ENCODE data around the gene OSBPL2.

The OSBPL2 gene

GRCh38 chr20:62303340-62304226 lies 65.3 kb downstream of the OSBPL2 start:
- no peak for FAIRE-seq

- no peak for FAIRE-seq
Measured at GRCh38 chr20:62304331-62305148, 66.2 kb downstream of the OSBPL2 start.

GRCh38 chr20:62305149-62305764 lies 66.9 kb downstream of the OSBPL2 start:
- FAIRE-seq = no peak

DNA sequence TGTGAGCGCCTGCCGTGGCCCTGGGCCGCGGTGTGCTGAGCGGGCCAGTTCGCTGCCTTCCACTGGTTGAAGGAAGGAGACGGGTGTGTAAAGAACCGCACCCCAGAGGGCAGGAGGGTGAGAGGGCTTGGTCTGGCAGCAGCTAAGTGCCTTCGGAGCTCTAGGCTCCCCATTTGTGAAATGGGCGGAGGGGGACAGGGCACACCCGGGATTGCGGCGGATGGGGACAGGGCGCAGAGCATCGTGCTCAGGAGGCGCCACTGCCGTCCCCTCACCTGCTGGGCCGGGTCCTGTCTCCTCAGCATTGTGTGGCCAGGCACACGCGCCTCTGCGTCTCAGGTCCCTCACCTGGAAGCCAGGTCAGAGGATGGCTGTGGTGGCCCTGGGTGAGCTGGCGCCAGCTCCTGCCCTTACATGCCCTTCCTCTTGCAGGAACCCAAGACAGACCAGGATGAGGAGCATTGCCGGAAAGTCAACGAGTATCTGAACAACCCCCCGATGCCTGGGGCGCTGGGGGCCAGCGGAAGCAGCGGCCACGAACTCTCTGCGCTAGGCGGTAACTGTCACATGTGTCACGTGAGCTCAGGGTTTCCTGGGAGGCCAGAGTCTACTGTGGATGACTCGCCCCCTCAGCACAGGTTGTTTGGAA lies 67.6 kb downstream of the OSBPL2 start:
- FAIRE-seq = no peak

DNA sequence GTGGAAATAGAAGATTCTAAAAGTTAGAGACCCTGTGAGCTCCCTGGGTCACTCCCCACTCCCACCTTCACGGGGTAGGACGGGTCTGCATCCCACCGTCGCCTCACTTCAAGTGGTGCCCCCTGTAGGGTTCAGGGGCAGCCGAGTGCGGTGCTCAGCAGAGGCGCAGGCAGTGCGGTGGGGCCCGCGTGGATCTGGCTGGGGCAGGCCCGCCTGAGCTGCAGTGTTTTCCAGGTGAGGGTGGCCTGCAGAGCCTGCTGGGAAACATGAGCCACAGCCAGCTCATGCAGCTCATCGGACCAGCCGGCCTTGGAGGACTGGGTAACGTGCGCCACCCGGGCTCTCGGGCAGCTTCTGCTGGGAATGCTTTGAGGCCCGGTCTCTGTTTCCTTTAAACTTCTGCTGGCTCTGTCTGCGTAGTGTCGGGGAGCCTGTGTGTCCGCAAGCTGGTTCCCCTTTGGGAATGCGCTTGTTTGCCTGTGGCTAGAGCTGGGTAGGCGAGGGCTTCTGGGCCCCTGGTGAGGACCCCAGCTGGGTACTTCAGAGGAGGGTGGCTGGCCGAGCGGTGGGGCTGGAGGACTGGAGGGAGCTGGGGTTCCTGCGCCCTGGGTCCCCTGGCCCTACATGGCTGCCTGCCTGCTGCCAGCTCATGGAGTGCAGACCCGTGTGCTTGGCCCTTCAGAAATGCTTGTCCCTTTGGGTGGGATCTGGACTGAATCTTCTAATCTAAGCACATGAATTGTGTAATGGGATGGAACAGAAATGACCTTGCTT lies 68.3 kb downstream of the OSBPL2 start:
- FAIRE-seq = no peak

DNA sequence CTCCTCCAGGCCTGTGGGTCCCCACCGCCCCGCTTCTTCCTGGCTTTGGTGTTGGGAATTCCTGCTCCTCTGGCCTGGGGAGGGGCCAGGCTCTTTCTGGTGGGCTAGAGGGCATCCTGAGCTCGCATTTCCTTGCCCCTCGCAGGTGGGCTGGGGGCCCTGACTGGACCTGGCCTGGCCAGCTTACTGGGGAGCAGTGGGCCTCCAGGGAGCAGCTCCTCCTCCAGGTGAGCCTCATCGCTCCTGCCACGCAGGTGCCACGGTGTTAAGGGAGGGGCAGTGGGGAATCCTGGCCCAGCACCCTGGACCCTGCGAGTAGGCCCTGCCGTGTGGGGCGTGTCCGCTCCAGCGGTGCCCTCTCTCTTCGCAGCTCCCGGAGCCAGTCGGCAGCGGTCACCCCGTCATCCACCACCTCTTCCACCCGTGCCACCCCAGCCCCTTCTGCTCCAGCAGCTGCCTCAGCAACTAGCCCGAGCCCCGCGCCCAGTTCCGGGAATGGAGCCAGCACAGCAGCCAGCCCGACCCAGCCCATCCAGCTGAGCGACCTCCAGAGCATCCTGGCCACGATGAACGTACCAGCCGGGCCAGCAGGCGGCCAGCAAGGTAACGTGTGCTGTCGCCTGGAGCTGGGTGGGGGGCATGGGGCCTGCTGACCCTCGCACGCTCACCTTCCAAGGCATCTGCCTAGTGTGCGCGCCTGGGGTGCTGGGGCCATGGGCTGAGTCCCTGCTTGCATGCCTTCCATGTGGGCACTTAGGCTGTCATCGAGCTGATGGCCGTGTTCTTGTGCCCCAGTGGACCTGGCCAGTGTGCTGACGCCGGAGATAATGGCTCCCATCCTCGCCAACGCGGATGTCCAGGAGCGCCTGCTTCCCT lies 69.1 kb downstream of the OSBPL2 start:
- FAIRE-seq = no peak

- FAIRE-seq = no peak
Measured at GRCh38 chr20:62308102-62308822, 69.9 kb downstream of the OSBPL2 start.

DNA sequence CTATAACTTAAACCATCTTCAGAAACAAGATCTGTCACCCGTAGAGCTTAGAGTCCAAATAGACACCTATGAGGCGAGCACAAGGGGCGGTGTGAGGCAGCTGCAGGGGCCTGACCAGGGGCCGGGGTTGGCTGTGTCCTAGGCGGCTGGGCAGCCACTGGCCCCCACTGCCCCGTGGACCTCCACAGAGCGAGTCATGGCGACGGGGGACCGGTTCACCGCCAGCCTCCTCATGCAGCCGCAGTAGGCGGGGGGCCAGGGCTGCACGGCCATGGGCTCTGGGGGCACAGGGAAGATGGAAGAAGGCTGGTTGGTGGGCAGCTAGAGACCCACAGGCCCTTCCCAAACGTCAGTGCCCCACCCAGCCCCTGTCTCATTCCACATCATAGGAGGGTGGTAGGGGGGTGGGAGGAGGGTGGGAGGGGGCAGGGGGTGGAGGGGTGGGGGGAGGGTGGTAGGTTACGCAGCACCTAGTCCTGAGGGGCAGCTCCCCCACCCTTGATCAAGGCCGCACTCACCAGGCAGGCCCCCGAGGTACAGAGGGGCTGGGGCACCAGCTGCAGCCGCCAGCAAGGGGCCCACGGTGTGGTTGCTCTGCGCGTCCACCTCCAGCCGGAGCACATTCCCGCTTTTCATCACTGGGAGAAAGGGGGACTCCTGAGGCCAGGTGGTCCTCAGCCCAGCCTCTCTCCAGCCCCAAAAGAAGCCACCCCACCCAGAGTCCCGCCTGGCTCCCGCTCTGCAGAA lies 71.0 kb downstream of the OSBPL2 start:
- no peak for FAIRE-seq

DNA sequence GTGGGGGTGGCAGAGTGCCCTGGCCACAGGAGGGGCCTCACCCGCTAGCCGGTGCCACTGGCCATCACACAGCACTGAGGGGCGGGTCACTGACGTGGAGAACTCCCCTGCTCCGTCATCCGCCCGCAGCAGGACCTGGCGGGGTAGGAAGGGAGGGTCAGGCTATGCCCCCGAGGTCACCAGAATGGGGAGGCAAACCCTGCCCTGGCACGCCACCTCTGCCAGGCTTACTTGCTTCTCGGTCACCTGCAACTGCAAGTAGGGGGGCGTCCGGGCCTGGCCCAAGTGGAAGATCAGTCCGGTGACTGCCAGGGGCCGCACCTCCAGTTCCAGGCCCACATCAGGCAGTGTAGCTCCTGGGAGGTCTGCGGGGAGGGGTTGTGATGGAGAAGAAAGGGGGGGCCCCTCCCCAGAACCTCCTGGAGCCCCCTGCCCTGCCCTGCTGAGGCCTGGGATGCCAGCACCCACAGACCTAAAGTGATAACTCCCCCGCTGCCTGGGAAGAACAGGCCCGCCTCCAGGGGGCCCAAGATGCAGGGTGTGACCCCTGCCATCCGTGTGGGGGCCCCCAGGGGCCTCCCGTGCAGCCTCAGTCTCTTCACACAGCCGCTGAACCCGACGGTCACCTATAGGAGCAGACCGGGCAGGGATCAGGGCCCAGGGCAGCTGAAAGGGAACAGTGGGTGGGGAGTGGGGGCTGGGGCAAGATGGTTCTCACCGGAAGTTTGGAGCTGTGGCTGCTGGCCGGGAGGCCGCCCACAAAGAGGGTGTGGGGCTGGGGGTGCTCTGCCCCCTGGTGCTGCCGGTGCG lies 71.8 kb downstream of the OSBPL2 start:
- no peak for FAIRE-seq

- no peak for FAIRE-seq
Measured at GRCh38 chr20:62310757-62311121, 72.4 kb downstream of the OSBPL2 start.

- no peak for FAIRE-seq
Measured at GRCh38 chr20:62311150-62311549, 72.8 kb downstream of the OSBPL2 start.

DNA sequence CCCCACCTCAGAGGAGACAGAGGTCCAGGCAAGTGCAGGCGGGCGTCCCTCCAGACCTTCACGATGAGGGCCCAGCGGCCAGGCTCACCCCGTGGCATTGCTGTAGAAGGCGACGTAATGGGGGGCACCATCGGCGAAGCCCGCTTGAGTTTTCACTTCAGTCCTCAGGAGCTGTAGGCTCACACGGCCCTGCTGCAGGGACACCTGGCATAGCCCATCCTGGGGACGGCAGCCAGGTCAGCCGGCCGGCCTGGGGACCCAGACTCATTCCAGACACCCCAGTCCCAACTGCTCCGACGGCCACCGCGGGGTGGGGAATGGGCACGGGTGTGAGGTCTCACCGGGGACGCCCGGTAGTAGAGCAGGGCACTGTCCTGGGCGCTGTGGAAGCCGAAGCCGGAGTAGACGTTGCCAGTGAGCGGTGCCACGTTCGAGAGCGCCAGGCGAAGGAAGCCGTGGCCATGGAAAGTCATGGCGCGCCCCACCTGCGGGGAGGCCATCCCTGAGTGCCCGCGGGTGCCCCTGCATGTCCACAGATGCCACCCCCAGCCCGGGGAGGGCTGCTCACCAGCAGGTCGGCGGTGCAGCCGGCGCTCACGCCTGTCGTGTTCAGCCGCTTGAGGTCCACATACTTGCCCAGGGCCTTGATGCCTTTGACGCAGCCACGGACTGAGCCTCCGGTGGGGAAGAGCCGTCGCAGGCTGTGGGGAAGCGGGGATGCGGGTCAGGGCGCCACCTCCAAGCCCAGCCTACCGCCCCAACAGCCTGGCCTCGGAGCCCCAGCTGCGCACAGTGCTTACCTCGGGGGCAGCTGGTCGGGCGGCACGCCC lies 73.7 kb downstream of the OSBPL2 start:
- FAIRE-seq = no peak

GRCh38 chr20:62312662-62312977 lies 74.3 kb downstream of the OSBPL2 start:
- no peak for FAIRE-seq

GRCh38 chr20:62313021-62313420 lies 74.7 kb downstream of the OSBPL2 start:
- no peak for FAIRE-seq

DNA sequence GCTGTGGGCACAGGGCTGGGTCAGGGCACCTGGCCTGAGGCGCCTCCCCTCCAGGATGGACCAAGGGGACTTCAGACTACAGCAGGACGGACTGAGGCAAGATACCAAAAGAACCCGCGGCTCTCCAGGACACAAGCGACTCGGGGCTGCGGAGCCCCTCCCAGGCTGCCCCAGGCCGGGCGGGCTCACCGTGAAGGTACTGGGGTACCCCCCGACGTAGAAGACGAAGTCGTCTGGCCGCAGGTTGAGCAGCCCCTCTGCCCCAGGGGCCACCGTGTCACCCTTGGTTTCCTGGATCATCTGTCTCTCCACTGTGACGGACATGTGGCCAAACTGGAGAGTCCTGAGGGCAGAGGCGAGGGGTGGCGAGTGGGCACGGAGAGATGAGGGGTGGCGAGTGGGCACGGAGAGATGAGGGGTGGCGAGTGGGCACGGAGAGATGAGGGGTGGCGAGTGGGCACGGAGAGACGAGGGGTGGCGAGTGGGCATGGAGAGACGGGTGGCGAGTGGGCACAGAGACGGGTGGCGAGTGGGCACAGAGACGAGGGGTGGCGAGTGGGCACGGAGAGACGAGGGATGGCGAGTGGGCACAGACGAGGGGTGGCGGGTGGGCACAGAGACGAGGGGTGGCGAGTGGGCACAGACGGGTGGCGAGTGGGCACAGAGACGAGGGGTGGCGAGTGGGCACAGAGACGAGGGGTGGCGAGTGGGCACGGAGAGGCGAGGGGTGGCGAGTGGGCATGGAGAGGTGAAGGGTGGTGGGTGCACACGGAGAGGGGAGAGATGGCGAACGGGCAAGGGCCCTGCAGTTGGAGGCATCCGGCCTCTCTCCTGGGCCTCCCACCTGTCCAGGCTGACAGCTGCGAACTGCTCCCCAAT lies 75.4 kb downstream of the OSBPL2 start:
- no peak for FAIRE-seq

DNA sequence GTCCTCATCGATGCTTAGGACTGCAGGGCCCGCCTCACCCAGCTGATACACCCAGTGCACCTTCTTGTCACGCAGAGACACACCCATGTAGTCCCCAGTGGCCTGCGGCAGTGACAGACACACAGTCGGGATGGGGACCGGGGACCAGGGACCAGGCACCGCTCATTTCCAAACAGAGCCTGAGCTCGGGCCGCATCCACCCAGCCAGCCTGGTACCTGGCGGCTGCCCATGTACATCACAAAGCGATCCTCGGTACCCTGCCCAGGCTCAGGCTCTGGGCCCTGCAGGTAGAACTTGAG lies 76.0 kb downstream of the OSBPL2 start:
- no peak for FAIRE-seq

- no peak for FAIRE-seq
Measured at GRCh38 chr20:62314711-62315302, 76.5 kb downstream of the OSBPL2 start.

Data from G401.6 (cell line).